ENCODE data around the gene RUNX2.

- no peak for TF ChIP-seq POLR2A (IDR thresholded peaks at IDR 0.05; ENCODE audit: low read depth, low read length)
- TF ChIP-seq TAF1 (IDR thresholded peaks at IDR 0.05; ENCODE audit: borderline replicate concordance, low read depth, low read length), result no peak
- no peak for TF ChIP-seq POLR2AphosphoS5 (IDR thresholded peaks at IDR 0.05; ENCODE audit: low read depth, low read length)
These were observed 134.3 kb downstream of the RUNX2 start for GRCh38 chr6:45462190-45463134.
